ENCODE results near the gene CCR5AS.

Gene CCR5AS

GRCh38 chr3:46375814-46376213 is 31.1 kb downstream of the CCR5AS start:
- no peak overlapping the region for H4K91ac ChIP-seq (ENCODE audit: insufficient read length, low read depth, low read length)
- WGBS (ENCODE audit: extremely low coverage, insufficient read length, low lambda C conversion rate): no CpG with 5 or more reads among the region's 2 CpGs
- no peak for DNase-seq
- H3K27ac ChIP-seq (ENCODE audit: insufficient read length, low read depth, low read length): no peak overlapping the region
- no peak overlapping the region for H3K56ac ChIP-seq (ENCODE audit: insufficient read length, low read depth, low read length)
- Mint-ChIP-seq H3K9me3 (no peaks in the 10 kb centered on the region), H3K27ac (no peak overlapping the region), H3K4me3 (no peak overlapping the region), H3K36me3 (ENCODE audit: insufficient read depth in 1 of 3, low read depth in 3 of 3) (no peaks in the 10 kb centered on the region), H3K27me3 (ENCODE audit: low read depth) (peaks cover 17% of the 10 kb centered on the region), H3K4me1 (peaks cover 20 to 22% of the 10 kb centered on the region in 2 experiments)
- no peak overlapping the region for H2BK12ac ChIP-seq (ENCODE audit: insufficient read length, low read depth, low read length)
- no peak overlapping the region for H3K23ac ChIP-seq (ENCODE audit: insufficient read length, low read depth, low read length)
- H3K9me3 ChIP-seq (ENCODE audit: control insufficient read depth, low read depth, low read length): no peaks in the 10 kb centered on the region
- no peak overlapping the region for H3K18ac ChIP-seq (ENCODE audit: insufficient read length, low read depth, low read length)
- no peak overlapping the region for H3K4me2 ChIP-seq (ENCODE audit: insufficient read depth, insufficient read length, low read length)
- H4K5ac ChIP-seq (ENCODE audit: insufficient read length, low read depth, low read length): no peak overlapping the region
- no peaks in the 10 kb centered on the region for H4K20me1 ChIP-seq (ENCODE audit: control insufficient read depth, insufficient read depth, insufficient read length)
- H2BK15ac ChIP-seq (ENCODE audit: low read depth, low read length): no peak overlapping the region
- H4K8ac ChIP-seq (replicated peaks; ENCODE audit: insufficient read length, low read depth, low read length): no peak overlapping the region
- H2BK20ac ChIP-seq (ENCODE audit: low read depth, low read length, poor library complexity, severe bottlenecking): no peak overlapping the region
- no peak overlapping the region for H3K4ac ChIP-seq (ENCODE audit: low read depth, low read length)
- H3K23me2 ChIP-seq (ENCODE audit: insufficient read length, low read depth, low read length, poor library complexity, severe bottlenecking): peaks cover 2% of the 10 kb centered on the region
- H2AFZ ChIP-seq (ENCODE audit: low read length): no peak overlapping the region
- no peak for TF ChIP-seq CTCF (conservative IDR thresholded peaks at IDR 0.05)
- no peak overlapping the region for H2BK5ac ChIP-seq (ENCODE audit: insufficient read length, low read length)
- H3K4me1 ChIP-seq (ENCODE audit: insufficient read depth, low read length): peaks cover 11% of the 10 kb centered on the region
- no peak overlapping the region for H3K14ac ChIP-seq (ENCODE audit: insufficient read depth, low read length)
- no peaks in the 10 kb centered on the region for H3K79me1 ChIP-seq (ENCODE audit: insufficient read depth, low read depth, low read length, poor library complexity, severe bottlenecking)
- H2BK120ac ChIP-seq (ENCODE audit: low read depth, low read length, poor library complexity, severe bottlenecking): no peak overlapping the region
- no peaks in the 10 kb centered on the region for H3K27me3 ChIP-seq (ENCODE audit: insufficient read depth, low read length)
- H3K9ac ChIP-seq (ENCODE audit: extremely low read depth, insufficient read length, low read length): no peak overlapping the region
- no peak overlapping the region for H2AK5ac ChIP-seq (ENCODE audit: insufficient read length, low read length)
- H3K79me2 ChIP-seq (ENCODE audit: insufficient read depth, low read length): no peaks in the 10 kb centered on the region
- H3T11ph ChIP-seq (ENCODE audit: low read length): no peak overlapping the region
